Muscle of arm (tissue), 12 donors: ENCODE measurements around the gene PCSK4. TPM values are rescaled to one million over a fixed set of nuclear protein-coding genes. Genes with fewer than 3 reads are reported as not detected.
"Not testable (repeated sequence)": the region's sequence is repeated elsewhere in the genome, so short reads cannot be mapped to it uniquely, and the experiment has no call there.

Experiments used
- DNase-seq: peaks from one replicate; pipeline ENCODE4 v3.0.0-alpha.2; 2013
- polyA plus RNA-seq, 12 donors: library from polyadenylated mRNA; unstranded; fragments of 120-200 nt; gene quantifications; one replicate each; pipeline ENCODE4 v1.2.1, GENCODE V29; 2013; ENCODE audit not compliant: insufficient read length in 12 of 12

The PCSK4 gene
- polyA plus RNA-seq, 12 donors, result 0.52 to 3.3 (median 0.79) TPM; not detected in 2

GRCh38 chr19:1439525-1440417 is 50.4 kb downstream of the PCSK4 start:
- not testable (repeated sequence) for DNase-seq

- no peak for DNase-seq
Observed at GRCh38 chr19:1438933-1439354, 51.2 kb downstream of the PCSK4 start.

- peak; percentile 98 for DNase-seq
Observed at GRCh38 chr19:1438035-1438932, 51.9 kb downstream of the PCSK4 start, which contains the start of gene RPS15. Gene RPS15, plus strand, starts transcription at chr19:1438396. Its CDS starts 30 bp downstream, at chr19:1438426.

- DNase-seq, result no peak
Observed at GRCh38 chr19:1437609-1438008, 52.5 kb downstream of the PCSK4 start.

GRCh38 chr19:1435378-1435989 is 54.7 kb downstream of the PCSK4 start:
- no peak for DNase-seq

GRCh38 chr19:1434577-1435060 is 55.5 kb downstream of the PCSK4 start:
- DNase-seq, result no peak

- no peak for DNase-seq
Observed at GRCh38 chr19:1434040-1434366, 56.1 kb downstream of the PCSK4 start.

- no peak for DNase-seq
Observed at GRCh38 chr19:1433119-1434039, 56.8 kb downstream of the PCSK4 start.

- DNase-seq, result no peak
Observed at GRCh38 chr19:1432507-1432887, 57.7 kb downstream of the PCSK4 start.

GRCh38 chr19:1431759-1432506 is 58.2 kb downstream of the PCSK4 start:
- no peak for DNase-seq

Other genes with a start within 250 kb of the PCSK4 start
- gene ATP5F1D, start 248.6 kb downstream of the PCSK4 start, polyA plus RNA-seq, result 100 to 1,000 TPM in 10 of 12 donors, 10 to 100 TPM in 1, not detected in 1; 94.6 to 231 (median 136) TPM
- 100 to 1,000 TPM in 1 of 12 donors, 10 to 100 TPM in 11; 22.4 to 149 (median 30.9) TPM for gene MIDN, start 241.8 kb downstream of the PCSK4 start, polyA plus RNA-seq
- gene CIRBP, start 221.0 kb downstream of the PCSK4 start, polyA plus RNA-seq, result 100 to 1,000 TPM; 391 to 559 (median 467) TPM
- 10 to 100 TPM in 9 of 12 donors, 1 to 10 TPM in 1, not detected in 2; 9.4 to 17.0 (median 12.6) TPM for gene FAM174C, start 214.8 kb downstream of the PCSK4 start, polyA plus RNA-seq
- 10 to 100 TPM in 1 of 12 donors, 1 to 10 TPM in 6, under 1 TPM in 4, not detected in 1; 0.33 to 12.8 (median 1.5) TPM for gene EFNA2, start 204.5 kb downstream of the PCSK4 start, polyA plus RNA-seq
- 10 to 100 TPM in 11 of 12 donors, not detected in 1; 44.5 to 91.2 (median 61.1) TPM for gene NDUFS7, start 106.4 kb downstream of the PCSK4 start, polyA plus RNA-seq
- gene GAMT, start 88.8 kb downstream of the PCSK4 start, polyA plus RNA-seq, result 100 to 1,000 TPM in 10 of 12 donors, 10 to 100 TPM in 1, not detected in 1; 83.4 to 279 (median 178) TPM
- gene DAZAP1, start 82.8 kb downstream of the PCSK4 start, polyA plus RNA-seq, result 100 to 1,000 TPM in 1 of 12 donors, 10 to 100 TPM in 10, not detected in 1; 53.6 to 125 (median 62.2) TPM
- gene RPS15, start 52.0 kb downstream of the PCSK4 start, polyA plus RNA-seq, result 1,000 to 10,000 TPM in 4 of 12 donors, 100 to 1,000 TPM in 7, not detected in 1; 661 to 1,382 (median 915) TPM
- gene APC2, start 40.2 kb downstream of the PCSK4 start, polyA plus RNA-seq, result 1 to 10 TPM in 2 of 12 donors, under 1 TPM in 9, not detected in 1; 0.45 to 6.1 (median 0.74) TPM
- gene C19orf25, start 11.1 kb downstream of the PCSK4 start, polyA plus RNA-seq, result 10 to 100 TPM in 11 of 12 donors, not detected in 1; 13.1 to 23.4 (median 14.4) TPM
- gene REEP6, start 831 bp upstream of the PCSK4 start, polyA plus RNA-seq, result 10 to 100 TPM in 1 of 12 donors, 1 to 10 TPM in 10, not detected in 1; 1.2 to 16.1 (median 1.7) TPM
- gene ADAMTSL5, start 22.7 kb upstream of the PCSK4 start, polyA plus RNA-seq, result 10 to 100 TPM in 11 of 12 donors, not detected in 1; 10.4 to 20.2 (median 14.7) TPM
- gene PLK5, start 33.7 kb upstream of the PCSK4 start, polyA plus RNA-seq, result under 1 TPM in 7 of 12 donors, not detected in 5; 0.17 to 0.78 (median 0.24) TPM
- 10 to 100 TPM in 11 of 12 donors, not detected in 1; 17.1 to 35.0 (median 21.8) TPM for gene MEX3D, start 78.0 kb upstream of the PCSK4 start, polyA plus RNA-seq
- gene MBD3, start 102.5 kb upstream of the PCSK4 start, polyA plus RNA-seq, result 10 to 100 TPM in 11 of 12 donors, not detected in 1; 40.7 to 68.7 (median 44.7) TPM
- 100 to 1,000 TPM in 6 of 12 donors, 10 to 100 TPM in 5, not detected in 1; 49.0 to 127 (median 106) TPM for gene UQCR11, start 115.1 kb upstream of the PCSK4 start, polyA plus RNA-seq
- 100 to 1,000 TPM in 10 of 12 donors, 10 to 100 TPM in 1, not detected in 1; 96.3 to 195 (median 120) TPM for gene TCF3, start 162.3 kb upstream of the PCSK4 start, polyA plus RNA-seq